Activated T-helper 1 cell treated with anti-CD3 and anti-CD28 coated beads, Interleukin-12 subunit alpha, Interleukin-12 subunit beta, Interleukin-2, Interleukin-4 antibody, amounts not matched to agents 30 ng/mL and 10 ng/mL and 1 ng/mL, durations not matched to agents 14 hours and 24 hours and 36 hours (primary cell): ENCODE measurements around the gene ANKH. TPM values are rescaled to one million over a fixed set of nuclear protein-coding genes. Genes with fewer than 3 reads are reported as not detected.
A peak's percentile ranks its signal among the peaks of the same experiment; 100 is the strongest.

Experiments
- DNase-seq: peaks from one replicate; pipeline ENCODE4 v3.0.0; 2021; ENCODE audit warnings: low spot score
- H3K27ac Mint-ChIP-seq: one replicate; pipeline ENCODE4 v1.8.0; 2021; ENCODE audit warnings: mild to moderate bottlenecking, mixed read lengths
- H3K27me3 Mint-ChIP-seq: one replicate; pipeline ENCODE4 v1.8.0; 2022; ENCODE audit warnings: mild to moderate bottlenecking, moderate library complexity, mixed read lengths; ENCODE audit not compliant: insufficient read depth
- H3K36me3 Mint-ChIP-seq: one replicate; pipeline ENCODE4 v1.8.0; 2021; ENCODE audit warnings: low read depth, mixed read lengths
- H3K4me1 Mint-ChIP-seq: one replicate; pipeline ENCODE4 v1.8.0; 2021; ENCODE audit warnings: low read depth, mixed read lengths
- H3K4me3 Mint-ChIP-seq: one replicate; pipeline ENCODE4 v1.8.0; 2021; ENCODE audit warnings: mild to moderate bottlenecking, moderate library complexity, mixed read lengths
- H3K9me3 Mint-ChIP-seq: one replicate; pipeline ENCODE4 v1.8.0; 2021; ENCODE audit warnings: mixed read lengths
- intact Hi-C: fragments of 100-400 bp; cut with micrococcal nuclease; formaldehyde crosslinking; loops from one replicate; pipeline ENCODE4 v1.15.1; 2024
- total RNA-seq: library from RNA; stranded (reverse); gene quantifications from 2 replicates; pipeline ENCODE4 v1.2.3, GENCODE V29; 2022

ANKH gene
- total RNA-seq, 1 donor from 2014 or later: 35.6 TPM

DNA sequence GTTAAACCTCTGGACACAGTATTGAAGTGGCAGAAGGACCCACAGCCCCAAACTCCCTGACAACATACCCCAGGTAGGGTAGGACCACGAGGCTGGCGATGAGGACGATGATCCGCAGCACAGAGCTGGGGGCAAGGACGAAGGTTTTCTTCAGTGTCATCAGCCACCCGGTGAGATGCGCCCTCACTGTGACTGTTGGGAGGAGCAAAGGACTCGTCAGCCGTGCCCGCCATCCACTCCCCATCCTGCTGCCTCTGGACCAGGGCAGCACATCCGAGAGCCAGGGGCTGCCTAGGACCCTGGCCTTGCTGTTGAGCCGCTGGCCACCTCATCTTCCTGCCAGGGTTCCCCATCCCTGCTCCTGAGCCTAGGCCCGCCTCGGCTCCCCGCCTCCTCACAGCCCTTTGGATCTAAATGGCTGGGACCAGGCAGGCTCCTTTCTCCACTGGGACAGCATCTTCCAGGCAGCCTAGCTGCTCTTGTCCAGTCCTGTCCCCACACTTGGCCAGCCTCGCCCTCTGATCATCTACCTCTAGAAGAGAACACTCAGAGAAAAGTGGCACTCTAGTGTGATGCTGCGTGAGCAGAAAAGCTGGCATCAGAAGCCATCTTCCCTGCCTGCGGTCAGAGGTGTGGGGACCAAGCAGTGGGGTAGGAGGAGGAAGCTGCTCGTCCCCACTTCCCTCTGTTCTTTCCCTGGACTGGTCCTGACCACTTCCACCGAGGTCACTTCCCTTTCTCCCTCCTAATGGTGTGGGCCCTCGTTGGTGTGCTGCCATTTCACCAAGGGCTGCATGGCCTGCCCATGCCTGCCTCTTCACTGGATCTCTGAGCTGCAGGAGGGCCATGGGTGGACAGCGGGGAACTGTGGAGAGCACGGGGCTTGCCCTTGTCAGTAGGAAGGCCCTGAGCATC lies 157.8 kb downstream of the ANKH start:
- intact Hi-C loops: no loop called here
- Mint-ChIP-seq H3K4me1 (peaks cover 7% of the 10 kb centered on the region), H3K27ac (peak overlapping the region; percentile 40), H3K4me3 (no peak overlapping the region), H3K9me3 (no peaks in the 10 kb centered on the region), H3K27me3 (peaks cover under 1% of the 10 kb centered on the region), H3K36me3 (peaks cover 42% of the 10 kb centered on the region)
- DNase-seq: no peak

- Mint-ChIP-seq H3K4me1 (peaks cover 17% of the 10 kb centered on the region), H3K4me3 (no peak overlapping the region), H3K27me3 (no peaks in the 10 kb centered on the region), H3K9me3 (no peaks in the 10 kb centered on the region), H3K27ac (peak overlapping the region; percentile 44), H3K36me3 (peaks cover 49% of the 10 kb centered on the region)
- no peak for DNase-seq
- intact Hi-C loops: no loop called here
Observed at GRCh38 chr5:14712666-14713065, 158.9 kb downstream of the ANKH start.

DNA sequence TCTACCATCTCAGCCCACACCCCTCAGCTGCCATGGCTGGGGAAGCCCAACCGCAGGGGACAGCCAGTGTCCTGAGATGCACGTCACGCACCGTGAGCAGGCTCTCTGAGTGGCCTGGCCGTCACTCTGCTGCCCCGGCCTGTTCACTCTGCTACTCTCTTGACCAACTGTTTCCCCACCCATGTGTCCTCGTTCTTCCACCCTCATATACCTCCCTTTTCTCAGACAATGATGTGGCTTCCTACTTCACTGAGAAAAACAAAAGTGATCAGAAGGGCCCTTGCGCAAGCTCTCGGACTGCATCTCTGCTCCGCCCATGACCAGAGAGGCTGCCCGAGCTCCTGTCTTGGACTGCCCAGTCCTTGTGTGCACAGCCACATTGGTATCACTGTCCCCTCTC lies 159.4 kb downstream of the ANKH start:
- intact Hi-C loops: no loop called here
- peaks cover 21% of the 10 kb centered on the region for H3K4me1 Mint-ChIP-seq
- peak overlapping the region; percentile 49 for H3K27ac Mint-ChIP-seq
- no peak for DNase-seq
- no peaks in the 10 kb centered on the region for H3K27me3 Mint-ChIP-seq
- no peak overlapping the region for H3K4me3 Mint-ChIP-seq
- no peaks in the 10 kb centered on the region for H3K9me3 Mint-ChIP-seq
- peaks cover 50% of the 10 kb centered on the region for H3K36me3 Mint-ChIP-seq

DNA sequence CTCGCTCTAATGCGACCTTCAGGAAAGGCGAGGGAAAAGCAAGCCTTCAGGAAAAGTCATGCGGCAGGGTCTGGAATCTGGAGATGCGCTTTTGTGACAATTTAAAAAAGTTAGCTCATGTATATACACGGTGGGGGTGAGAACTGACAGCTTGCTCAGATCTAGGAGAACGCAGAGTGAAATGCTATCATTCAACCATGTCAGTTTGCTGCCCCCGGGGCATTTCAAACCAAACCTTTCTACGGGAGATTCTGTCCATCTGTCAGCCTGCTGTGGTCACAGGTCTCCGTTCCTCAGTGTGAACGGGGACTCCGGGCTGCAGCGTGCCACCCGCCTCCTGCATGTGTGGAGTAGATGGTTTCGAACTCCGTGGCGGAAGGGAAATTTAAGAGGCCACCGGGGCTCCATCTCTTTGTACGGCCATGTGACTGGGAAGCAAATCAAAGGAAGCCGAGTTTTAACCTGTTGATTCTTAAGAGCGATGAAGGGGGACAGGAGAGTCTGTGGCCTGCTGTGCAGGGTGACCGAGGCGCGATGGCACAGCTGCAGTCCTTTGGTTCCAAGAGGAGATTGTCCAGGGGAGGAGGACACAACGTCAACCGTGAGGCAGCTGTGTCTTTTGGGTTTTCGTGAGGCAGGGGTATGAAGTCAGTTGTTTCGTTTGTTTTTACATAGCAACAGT lies 161.1 kb downstream of the ANKH start:
- H3K9me3 Mint-ChIP-seq: no peaks in the 10 kb centered on the region
- peak overlapping the region; percentile 48 for H3K27ac Mint-ChIP-seq
- DNase-seq: no peak
- intact Hi-C loops: no loop called here
- no peak overlapping the region for H3K4me3 Mint-ChIP-seq
- peaks cover 38% of the 10 kb centered on the region for H3K4me1 Mint-ChIP-seq
- peaks cover 63% of the 10 kb centered on the region for H3K36me3 Mint-ChIP-seq
- no peaks in the 10 kb centered on the region for H3K27me3 Mint-ChIP-seq

- H3K4me3 Mint-ChIP-seq: peak overlapping the region; percentile 21
- peaks cover 56% of the 10 kb centered on the region for H3K4me1 Mint-ChIP-seq
- no peak for DNase-seq
Observed at GRCh38 chr5:14708551-14708950, 163.0 kb downstream of the ANKH start.

DNA sequence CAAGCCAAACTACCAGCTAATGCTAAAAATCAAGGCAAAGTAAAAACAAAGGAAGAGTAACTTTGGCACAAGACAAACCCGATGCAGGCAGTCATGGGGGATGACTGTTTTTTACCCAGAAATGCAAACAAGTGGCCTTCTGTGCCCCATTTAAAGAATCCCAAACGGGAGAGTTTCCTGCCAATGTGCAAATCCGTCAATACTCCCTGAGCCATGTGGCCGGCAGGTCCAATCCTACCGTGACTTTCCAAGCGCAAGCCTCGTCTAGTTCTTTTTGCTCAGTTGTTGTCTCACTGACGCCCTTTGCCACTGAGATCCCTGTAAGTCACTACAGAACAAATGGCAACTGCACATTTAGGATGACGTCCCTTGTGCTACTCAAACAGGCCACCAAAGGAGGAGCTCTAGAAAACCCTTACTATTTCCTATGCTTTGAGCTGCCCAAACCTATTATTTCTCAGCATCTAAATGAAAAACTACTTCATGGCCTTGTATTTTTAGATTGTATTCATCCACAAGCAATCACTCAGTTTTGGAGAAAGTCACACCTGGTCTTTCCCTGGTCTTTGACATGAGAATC lies 163.7 kb downstream of the ANKH start:
- Mint-ChIP-seq H3K4me3 (peak overlapping the region; percentile 21), H3K27me3 (no peaks in the 10 kb centered on the region)

More at GRCh38 chr5:14708551-14708950, 163.0 kb downstream of the ANKH start:
- no peaks in the 10 kb centered on the region for H3K9me3 Mint-ChIP-seq
- H3K36me3 Mint-ChIP-seq: peaks cover 64% of the 10 kb centered on the region
- intact Hi-C loops: loop anchor here (5.0 to 10.0 kb wide), 2 partner anchors 219 to 1756 kb away; partner anchors contain the start of gene ZNF622
- H3K27me3 Mint-ChIP-seq: no peaks in the 10 kb centered on the region
- H3K27ac Mint-ChIP-seq: peak overlapping the region; percentile 73

GRCh38 chr5:14706615-14707021 lies 165.0 kb downstream of the ANKH start:
- peak overlapping the region; percentile 87 for H3K4me3 Mint-ChIP-seq
- peaks cover 75% of the 10 kb centered on the region for H3K4me1 Mint-ChIP-seq
- DNase-seq: peak; percentile 48
- peak overlapping the region; percentile 99 for H3K27ac Mint-ChIP-seq
- H3K36me3 Mint-ChIP-seq: peaks cover 67% of the 10 kb centered on the region
- intact Hi-C loops: loop anchor here (1.0 to 10.0 kb wide), 11 partner anchors 17 to 1758 kb away; partner anchors contain the start of genes ANKH, OTULIN and ZNF622
- no peaks in the 10 kb centered on the region for H3K9me3 Mint-ChIP-seq
- no peaks in the 10 kb centered on the region for H3K27me3 Mint-ChIP-seq

More for the DNA sequence above, 163.7 kb downstream of the ANKH start:
- Mint-ChIP-seq H3K36me3 (peaks cover 71% of the 10 kb centered on the region), H3K9me3 (no peaks in the 10 kb centered on the region), H3K4me1 (peaks cover 62% of the 10 kb centered on the region), H3K27ac (peak overlapping the region; percentile 73)
- no peak for DNase-seq
- intact Hi-C loops: loop anchor here (2.0 to 10.0 kb wide), 3 partner anchors 219 to 1757 kb away; partner anchors contain the start of gene ZNF622

DNA sequence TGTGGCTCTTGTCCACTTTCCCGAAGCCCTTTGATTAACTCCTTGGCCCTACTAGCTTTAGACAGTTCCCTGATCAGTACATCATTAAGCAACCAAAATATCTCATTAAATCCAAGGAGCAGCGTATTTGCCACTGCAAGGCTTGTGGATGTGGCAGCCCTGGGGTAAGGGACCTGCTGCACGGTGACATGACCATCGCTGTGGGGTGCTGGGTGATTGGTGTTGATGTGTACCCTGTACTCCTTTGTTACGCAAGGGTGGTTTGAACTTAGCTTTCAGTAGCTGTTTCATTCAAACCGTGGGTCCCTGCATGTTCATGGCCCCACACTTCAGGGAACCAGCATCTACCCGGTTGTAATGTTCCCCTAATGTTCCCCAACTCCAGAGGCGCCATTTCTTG lies 166.0 kb downstream of the ANKH start:
- DNase-seq: no peak
- Mint-ChIP-seq H3K36me3 (peaks cover 65% of the 10 kb centered on the region), H3K4me1 (peaks cover 84% of the 10 kb centered on the region), H3K4me3 (peak overlapping the region; percentile 87), H3K27me3 (no peaks in the 10 kb centered on the region), H3K9me3 (no peaks in the 10 kb centered on the region), H3K27ac (peak overlapping the region; percentile 99)
- intact Hi-C loops: loop anchor here (5.0 to 10.0 kb wide), 2 partner anchors 222 to 1759 kb away; partner anchors contain the start of gene ZNF622

GRCh38 chr5:14702238-14702839 lies 169.2 kb downstream of the ANKH start:
- intact Hi-C loops: loop anchor here (10.0 kb wide), 1 partner anchor 1762 kb away; the partner anchor contains the start of gene ZNF622
- no peak overlapping the region for H3K4me3 Mint-ChIP-seq
- no peaks in the 10 kb centered on the region for H3K27me3 Mint-ChIP-seq
- H3K4me1 Mint-ChIP-seq: peaks cover 79% of the 10 kb centered on the region
- H3K36me3 Mint-ChIP-seq: peaks cover 68% of the 10 kb centered on the region
- DNase-seq: no peak
- no peaks in the 10 kb centered on the region for H3K9me3 Mint-ChIP-seq
- H3K27ac Mint-ChIP-seq: peak overlapping the region; percentile 42

GRCh38 chr5:14701556-14701955 lies 170.0 kb downstream of the ANKH start:
- no peak for DNase-seq
- Mint-ChIP-seq H3K4me1 (peaks cover 75% of the 10 kb centered on the region), H3K4me3 (no peak overlapping the region), H3K27ac (peak overlapping the region; percentile 42), H3K36me3 (peaks cover 66% of the 10 kb centered on the region), H3K27me3 (no peaks in the 10 kb centered on the region), H3K9me3 (no peaks in the 10 kb centered on the region)
- intact Hi-C loops: loop anchor here (10.0 kb wide), 1 partner anchor 1763 kb away; the partner anchor contains the start of gene ZNF622

- intact Hi-C loops: loop anchor here (10.0 kb wide), 1 partner anchor 1764 kb away; the partner anchor contains the start of gene ZNF622
- Mint-ChIP-seq H3K9me3 (no peaks in the 10 kb centered on the region), H3K4me1 (peaks cover 75% of the 10 kb centered on the region), H3K27ac (peak overlapping the region; percentile 65), H3K36me3 (peaks cover 66% of the 10 kb centered on the region), H3K4me3 (no peak overlapping the region), H3K27me3 (no peaks in the 10 kb centered on the region)
- no peak for DNase-seq
Observed at GRCh38 chr5:14700478-14701436, 170.8 kb downstream of the ANKH start.
